Mononuclear cell (primary cell): Measurements from ENCODE around the gene CPA1. TPM values are rescaled to one million over a fixed set of nuclear protein-coding genes. Genes with fewer than 3 reads are reported as not detected.
"Not testable (repeated sequence)": the region's sequence is repeated elsewhere in the genome, so short reads cannot be mapped to it uniquely, and the experiment has no call there.

Source experiments
- H3K27me3 ChIP-seq: 2 replicates; pipeline ENCODE4 v1.6.0; 2011; ENCODE audit warnings: low read length, control low read depth; ENCODE audit not compliant: insufficient read depth
- H3K4me1 ChIP-seq: 2 replicates; pipeline ENCODE4 v1.5.1; 2011; ENCODE audit warnings: mild to moderate bottlenecking, low read length, control low read depth; ENCODE audit not compliant: insufficient read depth
- H3K4me3 ChIP-seq: 2 replicates; pipeline ENCODE4 v1.5.1; 2011; ENCODE audit warnings: mild to moderate bottlenecking, low read length, moderate library complexity
- H3K9me3 ChIP-seq: 2 replicates; pipeline ENCODE4 v1.5.1; 2011; ENCODE audit warnings: low read depth, mild to moderate bottlenecking, control low read depth, low read length
- total RNA-seq: library from RNA; depleted of rRNA; stranded (reverse); fragments of >200 nt; gene quantifications from one replicate; pipeline ENCODE4 v1.2.3, GENCODE V29; 2012

CPA1 gene
- total RNA-seq, 1 donor, result not detected

DNA sequence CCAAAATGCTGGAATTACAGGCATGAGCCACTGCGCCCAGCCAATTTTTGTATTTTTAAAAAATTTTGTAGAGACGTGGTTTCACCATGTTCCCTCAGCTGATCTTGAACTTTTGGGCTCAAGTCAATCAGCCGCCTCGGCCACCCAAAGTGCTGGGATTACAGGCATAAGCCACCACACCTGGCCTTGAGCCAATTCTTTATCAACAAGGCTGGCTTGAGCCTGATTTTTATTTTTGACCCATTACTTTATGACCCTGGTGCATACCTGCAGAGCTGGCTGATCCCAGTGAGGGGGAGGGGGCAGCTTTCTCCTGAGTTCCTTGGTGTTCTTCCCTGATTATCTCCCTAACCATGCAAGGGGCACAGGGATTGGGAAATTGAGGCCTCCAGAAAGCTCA is 15.8 kb upstream of the CPA1 start:
- no peak overlapping the region for H3K4me3 ChIP-seq
- no peaks in the 10 kb centered on the region for H3K27me3 ChIP-seq
- no peaks in the 10 kb centered on the region for H3K9me3 ChIP-seq
- H3K4me1 ChIP-seq, result peaks cover 12% of the 10 kb centered on the region

DNA sequence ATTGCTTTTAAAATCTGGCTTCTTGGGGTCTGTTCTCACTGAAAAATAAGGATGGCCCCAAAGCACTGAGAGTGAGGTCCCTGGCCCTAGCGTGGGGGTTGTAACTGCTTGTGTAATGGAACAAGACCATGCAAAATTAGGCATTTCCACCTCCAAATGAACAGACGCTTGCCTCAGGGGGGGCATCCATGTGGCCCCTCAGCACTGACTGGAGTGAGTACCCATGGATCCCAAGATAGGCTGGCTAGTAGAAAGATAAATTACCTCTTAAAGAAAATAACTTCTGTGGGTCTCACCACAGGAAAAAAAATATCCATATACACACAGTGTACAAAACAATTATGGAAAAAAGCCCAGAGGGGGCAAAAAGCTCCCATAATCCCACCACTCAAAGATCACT is 15.2 kb upstream of the CPA1 start:
- no peak overlapping the region for H3K4me3 ChIP-seq
- no peaks in the 10 kb centered on the region for H3K27me3 ChIP-seq
- H3K4me1 ChIP-seq, result peaks cover 19% of the 10 kb centered on the region
- H3K9me3 ChIP-seq, result no peaks in the 10 kb centered on the region

DNA sequence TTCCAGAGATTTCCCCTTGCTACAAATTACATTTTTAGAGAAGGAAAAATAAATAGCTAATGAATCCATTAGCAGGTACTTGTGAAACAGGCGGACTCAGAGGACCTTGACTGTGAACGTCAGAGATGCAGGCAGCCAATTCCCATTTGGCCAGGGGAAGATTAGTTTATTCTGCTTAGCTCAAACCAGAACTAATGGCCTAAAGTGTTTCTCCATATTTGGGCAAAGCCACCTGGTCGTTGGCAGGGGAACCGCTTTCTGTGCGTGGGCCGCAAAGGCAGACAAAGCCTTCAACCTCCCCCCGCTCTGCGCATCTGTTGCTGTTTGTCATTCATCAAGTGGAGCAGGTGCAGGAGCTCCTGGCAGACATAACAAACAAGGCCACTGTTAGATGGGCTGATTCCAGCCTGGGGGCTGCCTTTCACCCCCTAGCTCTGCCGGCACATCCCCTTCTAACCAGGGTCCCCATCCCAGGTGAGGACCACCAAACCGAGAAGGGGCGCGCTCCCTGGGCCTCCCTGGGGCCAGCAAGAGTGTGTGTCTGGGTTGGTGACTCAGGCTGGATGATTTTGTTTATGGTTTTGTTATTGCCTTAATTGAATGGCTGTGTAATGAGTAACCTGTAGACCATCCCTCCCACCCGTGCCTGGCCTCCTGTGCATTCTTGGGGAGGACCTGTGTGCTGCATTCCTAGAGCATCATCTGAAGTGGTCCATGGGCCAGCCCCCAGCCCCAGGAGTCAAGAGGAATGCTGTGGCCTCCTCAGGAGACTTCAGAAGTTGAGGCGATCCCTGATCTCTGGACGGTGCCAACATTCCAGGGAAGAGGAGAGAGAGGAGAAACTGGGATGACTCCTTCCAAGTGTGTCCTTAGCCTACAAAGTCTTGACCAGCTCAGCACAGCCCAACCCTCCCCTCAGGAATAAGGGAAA is 14.5 kb upstream of the CPA1 start:
- Histone ChIP-seq H3K4me1 (peaks cover 19% of the 10 kb centered on the region), H3K27me3 (no peaks in the 10 kb centered on the region), H3K4me3 (no peak overlapping the region), H3K9me3 (no peaks in the 10 kb centered on the region)

DNA sequence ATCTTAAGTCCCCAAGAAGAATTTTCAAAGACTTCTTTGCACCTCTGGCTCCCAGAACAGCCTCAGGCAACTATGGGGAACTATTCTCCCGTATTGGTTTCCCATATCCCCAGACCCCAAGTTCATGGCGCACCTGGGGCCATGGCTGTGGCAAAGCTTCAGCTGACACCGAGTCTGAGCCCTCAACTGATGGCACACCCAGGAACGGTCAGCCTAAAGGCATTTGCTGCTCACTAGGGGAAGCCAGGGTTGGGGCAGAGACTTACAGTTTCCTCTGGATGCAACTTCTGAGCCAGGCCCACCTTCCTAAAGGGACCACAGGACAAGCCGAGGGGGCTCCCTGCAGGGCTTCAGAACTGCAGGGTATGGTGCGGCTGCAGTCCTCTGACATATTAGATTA is 13.7 kb upstream of the CPA1 start:
- peaks cover 19% of the 10 kb centered on the region for H3K4me1 ChIP-seq
- H3K9me3 ChIP-seq, result no peaks in the 10 kb centered on the region
- H3K4me3 ChIP-seq, result no peak overlapping the region
- no peaks in the 10 kb centered on the region for H3K27me3 ChIP-seq

DNA sequence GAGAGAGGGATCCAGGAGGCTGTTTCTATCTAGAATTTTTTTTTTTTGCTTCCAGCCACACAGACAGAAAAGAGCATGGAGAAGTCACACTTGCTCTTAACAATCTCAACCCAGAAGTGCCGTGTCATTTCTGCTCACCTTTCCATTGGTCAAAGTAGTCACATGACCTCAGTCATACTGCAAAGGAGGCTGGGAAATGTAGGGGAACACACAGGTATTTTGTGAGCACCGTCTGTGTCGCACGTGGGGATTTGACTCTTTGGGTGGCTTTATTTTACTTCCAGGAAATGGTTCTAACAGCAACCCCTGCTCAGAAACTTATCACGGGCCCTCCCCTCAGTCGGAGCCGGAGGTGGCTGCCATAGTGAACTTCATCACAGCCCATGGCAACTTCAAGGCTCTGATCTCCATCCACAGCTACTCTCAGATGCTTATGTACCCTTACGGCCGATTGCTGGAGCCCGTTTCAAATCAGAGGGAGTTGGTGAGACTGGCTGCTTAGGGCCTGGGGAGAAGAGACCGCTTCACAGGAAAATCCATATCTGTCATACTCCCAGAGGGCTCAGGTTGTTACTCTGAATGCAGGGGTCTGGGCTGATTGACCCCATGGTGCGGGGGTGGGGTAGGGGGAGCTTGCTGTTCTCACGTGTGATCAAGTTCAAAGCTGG is 13.1 kb upstream of the CPA1 start:
- H3K4me3 ChIP-seq, result no peak overlapping the region
- H3K4me1 ChIP-seq, result peaks cover 19% of the 10 kb centered on the region
- no peaks in the 10 kb centered on the region for H3K9me3 ChIP-seq
- H3K27me3 ChIP-seq, result no peaks in the 10 kb centered on the region

DNA sequence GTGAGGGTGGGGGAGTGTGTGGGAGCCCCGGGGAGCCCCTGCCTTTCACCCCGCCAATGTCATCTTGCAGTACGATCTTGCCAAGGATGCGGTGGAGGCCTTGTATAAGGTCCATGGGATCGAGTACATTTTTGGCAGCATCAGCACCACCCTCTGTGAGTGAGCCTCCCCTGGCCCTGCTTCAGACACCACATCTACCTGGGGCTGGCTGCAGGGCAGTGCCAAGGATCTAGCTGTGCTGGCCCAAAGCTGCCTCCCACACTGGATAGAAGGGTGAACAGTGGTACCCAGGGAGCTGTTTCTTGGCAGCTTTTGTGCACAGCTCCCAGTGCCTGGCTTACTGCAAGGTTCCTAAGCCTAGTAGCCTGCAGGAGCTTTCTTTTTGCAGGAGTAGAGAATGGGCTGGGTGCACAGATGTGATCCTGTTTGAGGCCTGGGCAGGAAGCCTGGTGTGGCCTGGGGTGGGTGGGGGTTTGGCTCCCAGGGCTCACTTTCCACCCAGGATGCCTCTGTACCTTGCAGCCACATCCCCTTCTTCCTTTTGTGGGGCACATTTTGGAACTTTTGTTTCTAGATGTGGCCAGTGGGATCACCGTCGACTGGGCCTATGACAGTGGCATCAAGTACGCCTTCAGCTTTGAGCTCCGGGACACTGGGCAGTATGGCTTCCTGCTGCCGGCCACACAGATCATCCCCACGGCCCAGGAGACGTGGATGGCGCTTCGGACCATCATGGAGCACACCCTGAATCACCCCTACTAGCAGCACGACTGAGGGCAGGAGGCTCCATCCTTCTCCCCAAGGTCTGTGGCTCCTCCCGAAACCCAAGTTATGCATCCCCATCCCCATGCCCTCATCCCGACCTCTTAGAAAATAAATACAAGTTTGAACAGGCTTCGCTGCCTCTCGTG is 12.2 kb upstream of the CPA1 start:
- peaks cover 19% of the 10 kb centered on the region for H3K4me1 ChIP-seq
- H3K4me3 ChIP-seq, result no peak overlapping the region
- H3K27me3 ChIP-seq, result no peaks in the 10 kb centered on the region
- no peaks in the 10 kb centered on the region for H3K9me3 ChIP-seq

DNA sequence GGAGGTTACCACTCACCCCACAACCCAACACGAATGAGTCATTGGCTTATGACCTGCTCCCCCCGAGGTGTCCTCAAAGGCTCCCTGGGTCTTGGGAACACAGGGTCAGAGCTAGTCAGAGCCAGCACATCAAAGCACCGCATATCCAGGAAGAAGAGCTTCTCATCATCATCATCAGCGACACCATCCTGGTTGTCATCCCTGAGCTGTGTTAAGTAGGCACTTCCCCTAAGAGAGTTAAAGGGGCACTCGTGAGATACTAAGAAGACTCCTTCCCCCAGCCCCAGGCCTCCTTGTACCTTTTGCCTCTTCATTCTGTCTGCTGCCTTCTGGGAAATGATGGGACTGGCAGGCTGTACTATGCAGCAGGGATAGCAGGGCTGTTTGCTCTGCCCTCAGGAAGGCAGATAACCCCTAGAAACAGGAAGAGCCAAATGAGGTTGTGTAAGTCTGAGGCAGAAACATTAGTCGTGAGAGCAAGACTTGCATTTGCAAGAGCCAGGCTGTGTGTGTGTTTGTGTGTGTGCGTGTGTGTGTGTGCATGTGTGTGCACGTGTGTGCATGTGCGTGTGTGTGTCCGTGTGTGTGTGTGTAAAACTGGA is 11.1 kb upstream of the CPA1 start:
- H3K4me1 ChIP-seq, result peaks cover 19% of the 10 kb centered on the region
- no peaks in the 10 kb centered on the region for H3K27me3 ChIP-seq
- H3K4me3 ChIP-seq, result no peak overlapping the region

DNA sequence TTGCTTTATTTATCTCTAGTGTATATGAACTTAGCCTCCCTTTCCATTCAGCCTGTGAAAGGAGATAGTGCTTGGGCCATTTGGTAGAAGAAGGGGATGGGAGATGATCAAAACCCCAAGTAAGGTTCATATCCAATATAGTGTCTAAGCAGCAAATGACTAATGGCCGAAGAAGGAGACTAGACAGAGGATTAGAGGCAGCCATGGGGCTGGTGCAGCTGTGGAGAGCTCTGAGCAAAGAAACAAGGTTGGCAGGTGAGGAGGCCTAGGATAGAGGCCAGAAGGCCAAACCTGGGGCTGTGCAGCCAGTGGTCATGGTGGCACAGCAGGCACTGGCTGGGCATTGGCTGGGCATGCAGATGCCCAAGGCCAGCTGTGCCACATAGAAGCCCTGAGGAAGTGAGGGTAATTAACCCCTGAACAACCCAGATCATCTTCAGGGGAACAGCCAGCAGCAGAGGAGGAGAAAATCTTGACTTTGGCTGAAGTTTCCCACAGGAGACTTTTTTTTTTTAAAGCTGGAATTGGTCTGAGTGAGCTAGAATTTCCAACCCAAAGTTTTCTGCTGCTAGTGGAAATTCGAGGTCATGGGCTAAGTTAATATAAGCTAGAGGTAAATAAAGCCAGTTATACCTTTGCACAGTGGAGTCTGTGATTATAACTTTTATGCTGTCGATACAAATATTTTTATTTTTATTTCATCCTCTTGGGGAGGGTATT is 10.3 kb upstream of the CPA1 start:
- Histone ChIP-seq H3K27me3 (no peaks in the 10 kb centered on the region), H3K4me3 (no peak overlapping the region), H3K9me3 (no peaks in the 10 kb centered on the region)

More for the DNA sequence above, 11.1 kb upstream of the CPA1 start:
- no peaks in the 10 kb centered on the region for H3K9me3 ChIP-seq

DNA sequence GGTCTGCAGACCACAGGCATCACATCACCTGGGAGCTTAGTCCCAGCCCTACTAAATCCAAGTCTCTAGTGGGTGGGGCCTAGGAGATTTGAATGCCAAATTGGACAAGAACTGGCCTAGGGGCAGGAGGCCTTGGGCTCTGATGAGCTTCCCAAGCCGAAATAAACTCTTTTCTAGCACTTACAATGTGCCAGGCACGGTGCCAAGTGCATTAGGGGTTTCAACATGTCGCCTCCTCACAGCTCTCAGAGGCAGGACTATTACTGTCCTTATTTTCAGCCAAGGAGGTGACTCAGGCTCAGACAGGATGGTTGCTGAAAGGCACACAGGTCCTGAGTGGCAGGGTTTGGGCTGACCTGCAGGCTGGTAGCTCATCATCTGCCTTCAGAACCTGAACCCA is 9.2 kb upstream of the CPA1 start:
- no peaks in the 10 kb centered on the region for H3K9me3 ChIP-seq
- H3K27me3 ChIP-seq, result no peaks in the 10 kb centered on the region
- no peak overlapping the region for H3K4me3 ChIP-seq
- H3K4me1 ChIP-seq, result peaks cover 19% of the 10 kb centered on the region

More for the DNA sequence above, 10.3 kb upstream of the CPA1 start:
- H3K4me1 ChIP-seq, result peaks cover 19% of the 10 kb centered on the region

DNA sequence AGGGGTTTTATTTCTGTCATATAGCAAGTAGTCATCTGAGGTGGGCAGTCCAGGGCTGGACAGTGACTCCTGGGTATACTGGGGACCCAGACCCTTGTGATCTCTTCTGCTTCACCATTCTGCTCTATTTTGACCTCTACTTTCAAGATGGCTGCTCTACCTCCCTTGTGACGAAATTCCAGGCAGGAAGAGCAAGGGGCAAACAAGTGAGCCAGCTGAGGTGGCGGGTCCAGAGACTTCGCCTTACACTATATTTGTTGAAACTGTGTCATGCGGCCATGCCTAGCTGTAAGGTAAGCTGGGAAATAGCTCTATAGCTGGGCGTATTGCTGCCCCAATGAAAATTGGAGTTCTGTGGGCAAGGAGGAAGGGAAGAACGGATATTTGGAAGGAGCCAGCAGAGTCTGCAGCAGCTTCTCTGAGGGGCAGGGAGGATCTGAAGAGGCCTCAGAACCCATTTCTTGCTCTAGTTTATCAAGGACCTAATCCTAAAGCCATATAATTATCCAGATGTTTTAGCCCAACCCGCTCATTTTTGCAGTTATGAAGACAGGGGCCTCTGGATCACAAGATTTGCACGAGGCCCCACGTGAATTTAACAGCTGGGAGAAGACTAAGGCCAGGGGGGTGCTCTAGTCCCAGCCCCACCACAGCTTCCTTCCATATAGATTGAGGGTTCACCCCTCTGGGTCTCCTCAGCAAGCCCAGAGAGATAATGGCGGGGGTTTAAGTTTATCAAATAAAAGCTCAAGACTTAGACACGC is 7.7 kb upstream of the CPA1 start:
- no peak overlapping the region for H3K4me3 ChIP-seq
- H3K27me3 ChIP-seq, result no peaks in the 10 kb centered on the region
- H3K4me1 ChIP-seq, result peaks cover 13% of the 10 kb centered on the region
- H3K9me3 ChIP-seq, result no peaks in the 10 kb centered on the region

DNA sequence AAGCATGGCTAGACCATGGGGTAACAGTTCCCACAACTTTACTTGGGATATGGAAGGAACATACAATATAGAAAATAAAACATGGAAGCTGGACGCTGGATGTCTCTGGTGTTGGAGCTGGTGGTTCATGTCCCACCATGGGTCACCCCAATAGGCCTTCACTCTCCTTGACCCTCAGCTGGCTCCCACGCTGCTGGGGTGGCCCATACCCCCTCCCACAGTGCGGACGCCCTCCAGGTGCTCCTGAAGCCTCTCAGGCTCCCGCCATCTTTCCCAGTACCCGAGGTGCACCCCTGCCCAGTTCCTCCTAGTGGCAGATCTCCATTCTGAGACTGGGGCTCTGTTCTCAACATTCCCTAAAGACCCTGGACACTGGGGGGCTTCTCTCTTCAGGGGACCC is 5.8 kb upstream of the CPA1 start:
- H3K4me3 ChIP-seq, result no peak overlapping the region

DNA sequence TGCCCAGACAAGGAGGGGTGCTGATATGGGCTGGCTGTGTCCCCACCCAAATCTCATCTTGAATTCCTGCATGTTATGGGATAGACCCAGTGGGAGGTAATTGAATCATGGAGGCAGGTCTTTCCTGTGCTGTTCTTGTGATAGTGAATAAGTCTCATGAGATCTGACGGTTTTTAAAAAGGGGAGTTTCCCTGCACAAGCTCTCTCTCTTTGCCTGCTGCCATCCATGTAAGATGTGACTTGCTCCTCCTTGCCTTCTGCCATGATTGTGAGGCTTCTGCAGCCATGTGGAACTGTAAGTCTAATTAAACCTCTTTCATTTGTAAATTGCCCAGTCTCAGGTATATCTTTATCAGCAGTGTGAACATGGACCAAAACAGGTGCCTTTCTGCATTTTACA is 3.8 kb upstream of the CPA1 start:
- not testable (repeated sequence) for H3K9me3 ChIP-seq, H3K27me3 ChIP-seq, H3K4me1 ChIP-seq, H3K4me3 ChIP-seq

More for the DNA sequence above, 5.8 kb upstream of the CPA1 start:
- H3K9me3 ChIP-seq, result no peaks in the 10 kb centered on the region
- H3K4me1 ChIP-seq, result peaks cover 6% of the 10 kb centered on the region
- H3K27me3 ChIP-seq, result no peaks in the 10 kb centered on the region

DNA sequence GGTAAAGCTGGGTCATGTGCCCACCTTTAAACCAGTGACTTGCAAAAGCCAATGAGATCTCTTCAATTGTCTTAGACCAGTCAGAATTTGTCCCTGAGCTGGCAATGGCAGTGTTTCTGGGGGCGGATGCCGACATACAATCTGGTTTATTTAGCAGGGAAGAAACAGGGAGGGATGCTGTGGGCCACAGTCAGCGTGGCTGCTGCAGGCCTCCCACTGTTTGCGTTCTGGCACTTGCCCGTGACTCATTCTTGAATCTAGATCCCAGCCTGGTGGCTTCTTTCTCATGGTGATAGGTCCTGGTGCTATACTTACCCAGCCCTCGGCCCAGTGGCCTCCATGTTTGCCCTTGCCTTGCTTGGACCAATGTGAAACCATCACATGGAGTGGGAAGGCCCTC is 3.1 kb upstream of the CPA1 start:
- Histone ChIP-seq H3K4me1 (no peaks in the 10 kb centered on the region), H3K27me3 (no peaks in the 10 kb centered on the region), H3K9me3 (no peaks in the 10 kb centered on the region), H3K4me3 (no peak overlapping the region)
